ENCODE data around the gene DHRSX. TPM values are rescaled to one million over a fixed set of nuclear protein-coding genes. Genes with fewer than 3 reads are reported as not detected.
A peak's percentile ranks its signal among the peaks of the same experiment; 100 is the strongest.

The DHRSX gene
- total RNA-seq, 2 donors from 2014 or later = 36.5 to 45.4 TPM

- TF ChIP-seq CTCF (conservative IDR thresholded peaks at IDR 0.05) = no peak
- Histone ChIP-seq H3K4me3 (ENCODE audit: low read length) (peak overlapping the region; percentile 28), H3K4me1 (ENCODE audit: control insufficient read depth, insufficient read depth, low read length) (peaks cover 2% of the 10 kb centered on the region), H3K9me3 (ENCODE audit: control insufficient read depth, low read length) (peaks cover 41% of the 10 kb centered on the region), H3K36me3 (ENCODE audit: control insufficient read depth, insufficient read depth, low read length) (no peaks in the 10 kb centered on the region), H3K27me3 (ENCODE audit: control insufficient read depth, insufficient read depth, low read length, poor library complexity, severe bottlenecking) (no peaks in the 10 kb centered on the region), H3K27ac (ENCODE audit: low read depth, low read length) (peak overlapping the region; percentile 73), H3K9ac (ENCODE audit: extremely low read depth, low read length, poor library complexity, severe bottlenecking) (no peak overlapping the region)
- Mint-ChIP-seq H3K27ac (no peak overlapping the region), H3K36me3 (ENCODE audit: low read depth) (peaks cover 5% of the 10 kb centered on the region), H3K4me3 (no peak overlapping the region), H3K4me1 (peaks cover 16% of the 10 kb centered on the region), H3K9me3 (peaks cover 13% of the 10 kb centered on the region), H3K27me3 (ENCODE audit: insufficient read depth) (no peaks in the 10 kb centered on the region)
- peak; percentile 58 for DNase-seq
- 79 to 89% methylated on average over 10 to 13 of the region's 14 CpGs for WGBS, 2 experiments (ENCODE audit: insufficient coverage in 1 of 2, insufficient read length in 1 of 2)
These were observed 317.5 kb downstream of the DHRSX start for GRCh38 chrX:2183193-2183725.

GRCh38 chrX:2177541-2177940, 323.2 kb downstream of the DHRSX start:
- no peaks in the 10 kb centered on the region for H3K4me1 ChIP-seq (ENCODE audit: control insufficient read depth, insufficient read depth, low read length)
- H3K27me3 Mint-ChIP-seq (ENCODE audit: insufficient read depth) = no peaks in the 10 kb centered on the region
- peaks cover 3% of the 10 kb centered on the region for H3K4me1 Mint-ChIP-seq
- no peak overlapping the region for H3K4me3 ChIP-seq (ENCODE audit: low read length)
- H3K9me3 ChIP-seq (ENCODE audit: control insufficient read depth, low read length) = peaks cover 24% of the 10 kb centered on the region
- no peak for DNase-seq
- TF ChIP-seq CTCF (conservative IDR thresholded peaks at IDR 0.05) = no peak
- peaks cover 2% of the 10 kb centered on the region for H3K36me3 Mint-ChIP-seq (ENCODE audit: low read depth)
- H3K9me3 Mint-ChIP-seq = peaks cover 14% of the 10 kb centered on the region
- WGBS, 2 experiments (ENCODE audit: insufficient coverage in 1 of 2, insufficient read length in 1 of 2) = 92 to 93% methylated on average over 12 to 14 of the region's 14 CpGs
- H3K27ac ChIP-seq (ENCODE audit: low read depth, low read length) = peak overlapping the region; percentile 78
- H3K36me3 ChIP-seq (ENCODE audit: control insufficient read depth, insufficient read depth, low read length) = no peaks in the 10 kb centered on the region
- H3K4me3 Mint-ChIP-seq = no peak overlapping the region
- H3K27me3 ChIP-seq (ENCODE audit: control insufficient read depth, insufficient read depth, low read length, poor library complexity, severe bottlenecking) = no peaks in the 10 kb centered on the region
- no peak overlapping the region for H3K9ac ChIP-seq (ENCODE audit: extremely low read depth, low read length, poor library complexity, severe bottlenecking)
- no peak overlapping the region for H3K27ac Mint-ChIP-seq

GRCh38 chrX:2176733-2177132, 324.0 kb downstream of the DHRSX start:
- no peak for TF ChIP-seq CTCF (conservative IDR thresholded peaks at IDR 0.05)
- Mint-ChIP-seq H3K9me3 (peaks cover 11% of the 10 kb centered on the region), H3K27me3 (ENCODE audit: insufficient read depth) (no peaks in the 10 kb centered on the region), H3K27ac (no peak overlapping the region), H3K4me1 (no peaks in the 10 kb centered on the region), H3K4me3 (no peak overlapping the region), H3K36me3 (ENCODE audit: low read depth) (peaks cover 2% of the 10 kb centered on the region)
- no peak overlapping the region for H3K4me3 ChIP-seq (ENCODE audit: low read length)
- no peak for DNase-seq
- H3K9ac ChIP-seq (ENCODE audit: extremely low read depth, low read length, poor library complexity, severe bottlenecking) = no peak overlapping the region
- no peaks in the 10 kb centered on the region for H3K4me1 ChIP-seq (ENCODE audit: control insufficient read depth, insufficient read depth, low read length)
- 79 to 95% methylated on average over 5 of the region's 5 CpGs for WGBS, 2 experiments (ENCODE audit: insufficient coverage in 1 of 2, insufficient read length in 1 of 2)
- no peaks in the 10 kb centered on the region for H3K36me3 ChIP-seq (ENCODE audit: control insufficient read depth, insufficient read depth, low read length)
- no peaks in the 10 kb centered on the region for H3K27me3 ChIP-seq (ENCODE audit: control insufficient read depth, insufficient read depth, low read length, poor library complexity, severe bottlenecking)
- H3K27ac ChIP-seq (ENCODE audit: low read depth, low read length) = peak overlapping the region; percentile 78
- peaks cover 21% of the 10 kb centered on the region for H3K9me3 ChIP-seq (ENCODE audit: control insufficient read depth, low read length)

Measured in endodermal cell (in vitro differentiated cells).